Upper lobe of right lung (tissue), 1 donor: ENCODE measurements around the gene PTCH1. TPM values are rescaled to one million over a fixed set of nuclear protein-coding genes. Genes with fewer than 3 reads are reported as not detected.

Experiments
- ATAC-seq: fragments of 200-7000 bp; cut with Tn5 transposase; one replicate; pipeline ENCODE4 v1.9.1; 2020; ENCODE audit warnings: mild to moderate bottlenecking, moderate library complexity
- DNase-seq: peaks from one replicate; pipeline ENCODE4 v3.0.0-alpha.2; 2020
- H3K27ac ChIP-seq: fragments of 200-600 bp; one replicate; pipeline ENCODE4 v1.8.0; 2022
- H3K27me3 ChIP-seq: fragments of 200-600 bp; one replicate; pipeline ENCODE4 v1.8.0; 2022; ENCODE audit warnings: mild to moderate bottlenecking
- H3K36me3 ChIP-seq: fragments of 200-600 bp; one replicate; pipeline ENCODE4 v1.8.0; 2022
- H3K4me1 ChIP-seq: fragments of 200-600 bp; one replicate; pipeline ENCODE4 v1.8.0; 2022
- H3K4me3 ChIP-seq: fragments of 200-600 bp; one replicate; pipeline ENCODE4 v1.8.0; 2022; ENCODE audit warnings: mild to moderate bottlenecking
- H3K9me3 ChIP-seq: fragments of 200-600 bp; one replicate; pipeline ENCODE4 v1.8.0; 2022
- intact Hi-C: fragments of 100-400 bp; cut with DNase I; formaldehyde crosslinking; loops from one replicate; pipeline ENCODE4 v1.11.0; 2022
- total RNA-seq: library from RNA; stranded (reverse); fragmentation: NEBNext Ultra II Directional; extraction: Animal tissue kit (Norgen Biotek cat#: 25700); gene quantifications from one replicate; pipeline ENCODE4 v1.2.1, GENCODE V29; 2021
- TF ChIP-seq, protein P1 (sequence below): fragments of 200-600 bp; IDR thresholded peaks from one replicate; pipeline ENCODE4 v1.8.0; 2022; ENCODE audit warnings: antibody characterized with exemption
- donor health status: DM: no; HTN: yes; CAD: no; lungs with severe emphysema.

Gene PTCH1
- total RNA-seq, 1 donor from 2014 or later: 25.9 TPM

DNA sequence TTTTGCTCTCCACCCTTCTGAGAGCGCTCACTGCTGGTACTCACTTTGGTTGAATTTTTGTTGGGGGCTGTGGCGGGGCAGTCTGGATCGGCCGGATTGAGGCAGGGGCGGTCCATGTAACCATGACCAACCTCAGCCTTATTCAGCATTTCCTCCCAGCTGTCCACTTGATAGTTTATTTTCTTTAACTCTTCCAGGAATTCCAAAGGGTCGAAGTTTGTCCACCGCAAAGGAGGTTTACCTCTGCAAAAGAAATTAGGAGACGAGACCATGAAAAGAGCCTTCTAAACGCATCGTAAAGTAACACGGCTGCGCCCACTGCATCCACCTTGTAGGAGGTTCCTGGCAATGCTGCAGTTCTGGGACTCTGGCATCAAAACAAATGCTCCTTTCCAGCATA is 36.4 kb downstream of the PTCH1 start:
- Histone ChIP-seq H3K4me3 (no peak overlapping the region), H3K4me1 (peaks cover 13% of the 10 kb centered on the region), H3K27me3 (no peaks in the 10 kb centered on the region), H3K27ac (no peak overlapping the region), H3K9me3 (no peaks in the 10 kb centered on the region), H3K36me3 (peaks cover 52% of the 10 kb centered on the region)
- TF ChIP-seq, protein P1, sequence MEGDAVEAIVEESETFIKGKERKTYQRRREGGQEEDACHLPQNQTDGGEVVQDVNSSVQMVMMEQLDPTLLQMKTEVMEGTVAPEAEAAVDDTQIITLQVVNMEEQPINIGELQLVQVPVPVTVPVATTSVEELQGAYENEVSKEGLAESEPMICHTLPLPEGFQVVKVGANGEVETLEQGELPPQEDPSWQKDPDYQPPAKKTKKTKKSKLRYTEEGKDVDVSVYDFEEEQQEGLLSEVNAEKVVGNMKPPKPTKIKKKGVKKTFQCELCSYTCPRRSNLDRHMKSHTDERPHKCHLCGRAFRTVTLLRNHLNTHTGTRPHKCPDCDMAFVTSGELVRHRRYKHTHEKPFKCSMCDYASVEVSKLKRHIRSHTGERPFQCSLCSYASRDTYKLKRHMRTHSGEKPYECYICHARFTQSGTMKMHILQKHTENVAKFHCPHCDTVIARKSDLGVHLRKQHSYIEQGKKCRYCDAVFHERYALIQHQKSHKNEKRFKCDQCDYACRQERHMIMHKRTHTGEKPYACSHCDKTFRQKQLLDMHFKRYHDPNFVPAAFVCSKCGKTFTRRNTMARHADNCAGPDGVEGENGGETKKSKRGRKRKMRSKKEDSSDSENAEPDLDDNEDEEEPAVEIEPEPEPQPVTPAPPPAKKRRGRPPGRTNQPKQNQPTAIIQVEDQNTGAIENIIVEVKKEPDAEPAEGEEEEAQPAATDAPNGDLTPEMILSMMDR: no peak
- no peak for ATAC-seq
- intact Hi-C loops: no loop called here
- no peak for DNase-seq

DNA sequence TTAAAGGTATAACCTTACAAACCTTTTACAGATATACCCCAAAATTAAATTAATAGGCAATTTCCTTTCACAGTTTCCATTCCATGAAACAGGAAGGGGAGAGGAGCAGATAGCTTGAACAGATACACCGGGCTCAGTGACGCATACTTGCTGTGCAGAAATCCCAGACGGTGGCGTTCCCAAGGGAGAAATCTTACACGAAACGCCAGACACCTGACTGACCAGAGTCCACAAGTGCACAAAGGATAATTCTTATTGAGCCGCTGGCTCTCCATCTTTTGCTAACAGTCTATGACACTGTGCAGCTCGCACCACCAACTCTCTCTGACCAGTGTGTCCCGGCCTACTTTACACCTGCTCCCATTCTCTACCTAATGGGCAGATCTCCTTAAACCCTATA is 37.4 kb downstream of the PTCH1 start:
- intact Hi-C loops: no loop called here
- ATAC-seq (no peak), DNase-seq (no peak)
- no peaks in the 10 kb centered on the region for H3K9me3 ChIP-seq
- H3K27me3 ChIP-seq: no peaks in the 10 kb centered on the region
- TF ChIP-seq, protein P1: no peak
- no peak overlapping the region for H3K27ac ChIP-seq
- H3K4me3 ChIP-seq: no peak overlapping the region
- H3K4me1 ChIP-seq: peaks cover 4% of the 10 kb centered on the region
- H3K36me3 ChIP-seq: peaks cover 63% of the 10 kb centered on the region

DNA sequence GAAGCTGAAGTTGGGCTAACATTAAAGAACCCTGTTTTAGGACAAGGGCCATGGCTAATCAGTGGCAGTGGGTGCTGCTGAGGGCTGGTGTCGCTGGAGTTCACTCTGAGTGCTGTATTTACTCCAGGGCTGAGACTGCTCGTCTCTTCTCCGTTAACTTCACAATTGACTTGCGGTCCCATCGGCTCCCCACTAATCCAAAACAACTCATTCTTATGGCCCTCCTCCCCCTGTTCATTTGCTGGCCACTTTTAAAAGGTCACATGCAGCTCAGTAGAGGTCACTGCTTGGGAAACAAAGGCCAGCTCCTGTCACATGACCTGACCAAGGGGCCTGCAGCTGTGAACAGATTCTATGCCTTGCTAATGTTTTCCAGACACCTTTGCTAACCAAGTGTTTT is 38.4 kb downstream of the PTCH1 start:
- DNase-seq (no peak), ATAC-seq (no peak)
- TF ChIP-seq, protein P1: no peak
- Histone ChIP-seq H3K4me3 (no peak overlapping the region), H3K4me1 (no peaks in the 10 kb centered on the region), H3K9me3 (no peaks in the 10 kb centered on the region), H3K27ac (no peak overlapping the region), H3K27me3 (no peaks in the 10 kb centered on the region), H3K36me3 (peaks cover 73% of the 10 kb centered on the region)
- intact Hi-C loops: no loop called here

DNA sequence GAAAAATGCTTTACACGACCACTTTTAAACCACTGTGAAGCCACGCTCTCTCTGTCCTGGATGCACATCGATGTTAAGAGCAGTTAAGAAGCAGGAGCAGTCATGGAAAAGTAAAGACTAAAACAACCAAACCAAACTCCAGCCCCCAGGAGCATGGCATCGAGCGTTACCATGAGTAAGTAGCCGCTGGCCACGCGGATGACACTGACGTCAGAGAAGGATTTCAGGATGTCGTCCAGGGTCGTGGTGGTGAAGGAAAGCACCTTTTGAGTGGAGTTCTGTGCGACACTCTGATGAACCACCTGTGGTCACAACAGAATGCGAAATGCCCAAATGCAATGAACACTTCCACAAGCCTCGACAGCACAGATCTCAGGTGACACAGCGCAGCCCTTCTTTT is 38.9 kb downstream of the PTCH1 start:
- Histone ChIP-seq H3K36me3 (peaks cover 77% of the 10 kb centered on the region), H3K9me3 (no peaks in the 10 kb centered on the region), H3K27me3 (no peaks in the 10 kb centered on the region), H3K4me3 (no peak overlapping the region), H3K4me1 (no peaks in the 10 kb centered on the region), H3K27ac (no peak overlapping the region)
- intact Hi-C loops: no loop called here
- TF ChIP-seq, protein P1: no peak
- DNase-seq (no peak), ATAC-seq (no peak)

DNA sequence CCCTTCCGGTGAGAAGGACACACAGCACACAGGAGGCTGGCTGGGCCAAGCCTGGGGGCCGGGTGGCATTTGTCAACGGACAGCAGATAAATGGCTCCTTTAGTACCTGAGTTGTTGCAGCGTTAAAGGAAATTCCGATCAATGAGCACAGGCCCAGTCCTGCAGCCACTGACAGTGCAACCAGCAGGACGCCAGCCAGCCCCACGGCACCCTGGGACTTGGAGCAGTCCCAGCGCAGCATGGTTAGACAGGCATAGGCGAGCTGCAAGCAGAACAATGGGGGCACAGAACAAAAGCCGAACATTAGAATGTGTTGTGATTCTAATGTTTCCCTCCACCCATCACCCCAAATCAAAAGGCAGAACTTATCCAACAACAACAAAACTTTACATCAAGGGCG is 39.3 kb downstream of the PTCH1 start:
- H3K27ac ChIP-seq: no peak overlapping the region
- intact Hi-C loops: no loop called here
- TF ChIP-seq, protein P1: no peak
- H3K4me1 ChIP-seq: no peaks in the 10 kb centered on the region
- H3K36me3 ChIP-seq: peaks cover 82% of the 10 kb centered on the region
- no peaks in the 10 kb centered on the region for H3K9me3 ChIP-seq
- H3K27me3 ChIP-seq: no peaks in the 10 kb centered on the region
- DNase-seq: no peak
- ATAC-seq: no peak
- H3K4me3 ChIP-seq: no peak overlapping the region

DNA sequence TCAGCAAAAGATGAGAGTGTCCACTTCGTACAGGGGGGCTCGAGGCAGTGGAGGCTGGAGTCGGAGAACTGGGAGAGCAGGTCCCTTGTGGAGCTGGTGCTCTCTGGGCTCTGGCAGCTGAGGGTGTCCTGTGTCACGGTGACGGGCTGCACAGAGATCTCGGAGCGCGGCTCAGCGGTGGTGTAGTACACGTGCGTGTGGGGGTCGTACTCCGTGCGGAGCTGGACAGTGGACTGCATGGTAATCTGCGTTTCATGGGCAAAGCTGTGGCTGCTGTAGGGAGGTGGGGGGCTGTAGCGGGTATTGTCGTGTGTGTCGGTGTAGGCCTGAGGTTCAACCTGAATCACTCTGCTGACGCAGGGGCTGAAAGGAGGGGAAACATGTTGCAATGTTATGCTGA is 48.0 kb downstream of the PTCH1 start:
- Histone ChIP-seq H3K36me3 (peaks cover 65% of the 10 kb centered on the region), H3K4me3 (no peak overlapping the region), H3K4me1 (peaks cover 14% of the 10 kb centered on the region), H3K27me3 (no peaks in the 10 kb centered on the region), H3K9me3 (no peaks in the 10 kb centered on the region), H3K27ac (no peak overlapping the region)
- DNase-seq (no peak), ATAC-seq (no peak)
- TF ChIP-seq, protein P1: no peak
- intact Hi-C loops: no loop called here
